Brain microvascular endothelial cell (primary cell): ENCODE measurements around the gene KAT6B.

ENCODE experiments used
- DNase-seq: peaks from one replicate; pipeline ENCODE4 v3.0.0-alpha.2; 2020
- H3K27ac ChIP-seq: fragments of 250-450 bp; sonication (Bioruptor Pico); 2 replicates; pipeline ENCODE4 v1.5.1; 2020; ENCODE audit warnings: mild to moderate bottlenecking, moderate library complexity
- H3K27me3 ChIP-seq: fragments of 250-450 bp; sonication (Bioruptor Pico); replicated peaks from 2 replicates; pipeline ENCODE4 v1.5.1; 2020; ENCODE audit warnings: mild to moderate bottlenecking
- H3K36me3 ChIP-seq: fragments of 250-450 bp; sonication (Bioruptor Pico); replicated peaks from 2 replicates; pipeline ENCODE4 v1.5.1; 2020; ENCODE audit warnings: mild to moderate bottlenecking
- H3K4me3 ChIP-seq: 2 replicates; pipeline ENCODE4 v1.5.1; 2011; ENCODE audit warnings: low read depth, mild to moderate bottlenecking, control low read depth, low read length, moderate library complexity
- CTCF ChIP-seq: IDR thresholded peaks from 2 replicates; pipeline ENCODE4 v1.5.1; 2011; ENCODE audit warnings: low read depth, mild to moderate bottlenecking, moderate library complexity, low read length, control low read depth, inconsistent platforms; ENCODE audit errors: missing control alignments
- in situ Hi-C: cut with HindIII; loops from 2 replicates; pipeline ENCODE4 v1.10.0; 2017; ENCODE audit warnings: low sequenced_read_pairs, low pct_ligation_motif_present

The KAT6B gene

GRCh38 chr10:74967911-74968666 lies 141.7 kb downstream of the KAT6B start:
- no peak for DNase-seq
- H3K36me3 ChIP-seq = no peaks in the 10 kb centered on the region
- no peak for TF ChIP-seq CTCF
- H3K27ac ChIP-seq = no peak overlapping the region
- in situ Hi-C loops = no loop called here
- no peak overlapping the region for H3K4me3 ChIP-seq
- H3K27me3 ChIP-seq = no peaks in the 10 kb centered on the region

- in situ Hi-C loops = no loop called here
- no peak for DNase-seq
- H3K27ac ChIP-seq = no peak overlapping the region
- H3K36me3 ChIP-seq = no peaks in the 10 kb centered on the region
- no peaks in the 10 kb centered on the region for H3K27me3 ChIP-seq
- H3K4me3 ChIP-seq = no peak overlapping the region
- TF ChIP-seq CTCF = no peak
Measured at GRCh38 chr10:74968667-74969061, 142.3 kb downstream of the KAT6B start.

- in situ Hi-C loops = no loop called here
- Histone ChIP-seq H3K36me3 (no peaks in the 10 kb centered on the region), H3K4me3 (no peak overlapping the region), H3K27me3 (no peaks in the 10 kb centered on the region), H3K27ac (no peak overlapping the region)
- DNase-seq = no peak
- TF ChIP-seq CTCF = no peak
Measured at GRCh38 chr10:74969093-74969492, 142.7 kb downstream of the KAT6B start.

GRCh38 chr10:74969530-74969929 lies 143.1 kb downstream of the KAT6B start:
- Histone ChIP-seq H3K27me3 (no peaks in the 10 kb centered on the region), H3K4me3 (no peak overlapping the region), H3K27ac (no peak overlapping the region), H3K36me3 (no peaks in the 10 kb centered on the region)
- no peak for TF ChIP-seq CTCF
- no peak for DNase-seq
- in situ Hi-C loops = no loop called here

GRCh38 chr10:74973741-74974392 lies 147.5 kb downstream of the KAT6B start:
- in situ Hi-C loops = no loop called here
- Histone ChIP-seq H3K4me3 (no peak overlapping the region), H3K27me3 (no peaks in the 10 kb centered on the region), H3K27ac (no peak overlapping the region), H3K36me3 (peaks cover 14% of the 10 kb centered on the region)
- no peak for DNase-seq
- no peak for TF ChIP-seq CTCF
